GM10248 (cell line): ENCODE results near the gene DCHS2.

ENCODE experiments used
- CTCF ChIA-PET: fragments of 300-600 bp; sonication (Branson Sonifier 250); formaldehyde crosslinking; extraction: SDS; loops from one replicate; lab custom pipeline; 2021; ENCODE audit warnings: antibody characterized with exemption; lab: Yijun Ruan, JAX
- POLR2A ChIA-PET: fragments of 350-650 bp; sonication (Branson Sonifier 250); formaldehyde crosslinking; extraction: SDS; loops from one replicate; lab custom pipeline; 2020; ENCODE audit warnings: antibody characterized with exemption; lab: Yijun Ruan, JAX
- DNase-seq: peaks from one replicate; pipeline ENCODE4 v3.0.0; 2012; ENCODE audit errors: extremely low spot score
- CTCF ChIP-seq: IDR thresholded peaks from 2 replicates; pipeline ENCODE4 v1.5.1; 2012; ENCODE audit warnings: mild to moderate bottlenecking, low read depth; ENCODE audit errors: extremely low read depth, missing control alignments, control extremely low read depth

The DCHS2 gene

GRCh38 chr4:154422152-154422551, 69.4 kb downstream of the DCHS2 start:
- POLR2A ChIA-PET: no interaction called here
- CTCF ChIA-PET: interaction anchor here (1.2 to 2.4 kb wide), 3 partner anchors 10 to 38 kb away, joined by 4 to 6 read pairs (median 4); no protein-coding TSS in a partner anchor
- no peak for DNase-seq
- TF ChIP-seq CTCF: no peak

GRCh38 chr4:154421618-154422017, 70.0 kb downstream of the DCHS2 start:
- ChIA-PET CTCF (interaction anchor here (1.8 to 2.4 kb wide), 2 partner anchors 14 to 38 kb away, joined by 4 to 6 read pairs; no protein-coding TSS in a partner anchor), POLR2A (no interaction called here)
- DNase-seq: no peak
- TF ChIP-seq CTCF: no peak

- POLR2A ChIA-PET: no interaction called here
- DNase-seq: no peak
- CTCF ChIA-PET: interaction anchor here (1.1 to 1.3 kb wide), 2 partner anchors 8 to 24 kb away, joined by 3 to 6 read pairs; no protein-coding TSS in a partner anchor
- TF ChIP-seq CTCF: no peak
Measured at GRCh38 chr4:154417373-154417673, 74.3 kb downstream of the DCHS2 start.

- POLR2A ChIA-PET: no interaction called here
- DNase-seq: peak; percentile 10
- peak; percentile 11 for TF ChIP-seq CTCF
- CTCF ChIA-PET: interaction anchor here (0.9 to 1.9 kb wide), 8 partner anchors 9 to 87 kb away, joined by 3 to 9 read pairs (median 3); no protein-coding TSS in a partner anchor
Measured at GRCh38 chr4:154416190-154416547, 75.4 kb downstream of the DCHS2 start.

GRCh38 chr4:154415313-154415712, 76.3 kb downstream of the DCHS2 start:
- CTCF ChIA-PET: interaction anchor here (1.1 to 1.9 kb wide), 4 partner anchors 10 to 87 kb away, joined by 3 to 9 read pairs (median 5); no protein-coding TSS in a partner anchor
- DNase-seq: no peak
- POLR2A ChIA-PET: no interaction called here
- no peak for TF ChIP-seq CTCF

GRCh38 chr4:154414796-154415195, 76.8 kb downstream of the DCHS2 start:
- ChIA-PET CTCF (interaction anchor here (1.9 kb wide), 1 partner anchor 10 kb away, joined by 6 read pairs; no protein-coding TSS in a partner anchor), POLR2A (no interaction called here)
- no peak for TF ChIP-seq CTCF
- no peak for DNase-seq
